GM19025 (cell line): ENCODE data around the gene ZNF557.

Source experiments
- ATAC-seq: cut with Tn5 transposase; IDR thresholded peaks from one replicate; pipeline ENCODE4 v1.9.1; 2021; ENCODE audit warnings: mild to moderate bottlenecking, low read depth, moderate library complexity; ENCODE audit not compliant: unreplicated experiment

Gene ZNF557

DNA sequence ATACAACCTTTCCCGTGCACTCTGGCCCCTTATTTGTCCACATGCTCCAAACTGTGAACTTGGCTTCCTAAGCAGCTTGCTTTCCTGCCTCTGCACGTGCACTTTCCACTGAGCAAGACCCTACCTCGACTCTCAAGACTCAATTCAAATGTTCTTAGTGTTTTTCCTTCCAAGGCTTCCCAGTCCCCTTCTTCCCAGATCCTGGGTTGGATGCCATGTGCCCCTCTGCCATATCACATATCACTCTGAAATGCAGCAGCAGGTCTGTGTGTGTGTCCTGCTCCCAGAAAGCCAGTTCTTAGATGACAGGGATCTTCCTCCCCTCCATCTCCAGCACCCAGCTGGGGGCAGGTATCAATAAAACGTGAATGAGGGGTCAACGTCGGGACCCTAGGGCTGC is 3.0 kb downstream of the ZNF557 start:
- ATAC-seq: no peak

GRCh38 chr19:7074705-7075282 is 5.3 kb downstream of the ZNF557 start:
- ATAC-seq: no peak

- no peak for ATAC-seq
These were observed 6.6 kb downstream of the ZNF557 start for GRCh38 chr19:7076151-7076550.

DNA sequence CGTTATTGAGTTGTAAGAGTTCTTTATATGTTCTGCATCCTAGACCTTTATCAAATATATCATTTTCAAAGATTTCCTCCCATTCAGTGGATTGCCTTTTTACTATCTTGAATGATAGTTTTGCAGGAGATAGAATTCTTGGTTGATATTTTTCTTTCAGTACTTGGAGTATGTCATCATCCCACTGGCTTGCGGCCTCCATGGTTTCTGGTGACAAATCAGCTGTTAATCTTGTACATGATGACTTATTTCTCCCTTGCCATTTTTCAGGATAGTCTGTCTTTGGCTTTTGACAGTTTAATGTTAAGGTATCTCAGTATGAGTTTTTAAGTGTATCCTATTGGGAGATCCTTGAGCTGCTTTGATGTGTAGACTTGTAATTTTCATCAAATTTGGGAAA is 8.5 kb downstream of the ZNF557 start:
- no peak for ATAC-seq

GRCh38 chr19:7083076-7083956 is 13.8 kb downstream of the ZNF557 start:
- ATAC-seq: no peak

DNA sequence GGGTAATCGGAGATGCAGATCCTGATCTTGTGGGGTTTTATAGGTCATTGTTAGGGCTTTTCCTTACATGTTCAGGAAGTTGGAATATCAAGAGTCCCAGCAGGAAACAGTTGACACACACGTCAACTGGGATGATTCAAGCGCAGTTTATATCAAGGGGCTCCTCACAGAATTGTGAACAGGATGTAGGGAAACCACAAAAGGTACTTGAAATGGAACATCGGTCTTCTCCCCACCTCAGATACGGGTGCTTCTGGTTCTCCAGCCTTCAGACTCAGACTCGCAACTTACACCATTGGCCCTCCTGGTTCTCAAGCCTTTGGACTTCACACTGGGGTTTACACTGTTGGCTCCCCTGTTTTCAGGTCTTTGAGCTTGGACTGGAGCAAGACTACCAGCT is 19.5 kb downstream of the ZNF557 start:
- ATAC-seq: no peak

GRCh38 chr19:7098096-7098495 is 28.6 kb downstream of the ZNF557 start:
- ATAC-seq: no peak

DNA sequence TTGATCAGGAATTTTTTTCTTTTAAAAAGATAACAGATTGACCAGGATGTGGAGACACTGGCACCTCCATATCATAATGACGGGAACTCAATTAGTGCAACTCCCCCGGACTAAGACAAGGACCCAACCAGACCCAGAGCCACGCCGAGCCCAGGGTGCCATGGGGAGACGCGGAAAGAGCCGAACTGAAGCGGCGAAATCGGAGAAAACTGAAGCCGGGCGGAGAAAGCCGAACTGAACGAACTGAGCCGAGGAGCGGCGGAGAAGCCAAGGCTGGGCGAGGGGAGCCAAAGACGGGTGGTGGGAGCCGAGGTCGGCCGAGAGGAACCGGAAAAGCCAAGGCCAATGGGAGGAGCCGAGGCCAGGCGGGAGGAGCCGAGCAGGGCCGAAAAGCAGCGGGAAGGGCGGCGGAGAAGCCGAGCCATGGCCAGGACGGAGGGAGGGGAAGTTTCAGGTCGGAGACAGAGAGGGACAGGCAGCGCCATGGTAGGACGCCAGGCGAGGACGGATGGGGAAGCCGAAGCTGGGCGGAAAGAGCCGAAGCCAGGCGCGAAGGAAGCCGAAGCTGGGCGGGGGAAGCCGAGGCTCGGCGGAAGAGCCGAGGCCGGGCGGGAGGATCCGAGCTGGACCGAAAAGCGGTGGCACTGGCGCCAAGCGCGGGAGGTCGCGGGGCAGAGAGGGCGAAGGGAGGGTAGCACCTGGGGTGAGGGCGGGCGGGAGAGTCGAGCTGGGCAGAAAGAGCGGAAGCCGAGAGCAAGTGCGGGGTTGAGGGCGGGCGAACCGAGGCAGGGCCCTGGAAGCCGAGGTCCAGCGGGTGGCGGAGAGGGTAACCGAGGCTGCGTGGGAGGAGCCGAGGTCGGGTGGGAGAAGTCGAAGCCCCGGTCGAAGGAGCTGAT is 29.4 kb downstream of the ZNF557 start:
- ATAC-seq: peak; percentile 86

DNA sequence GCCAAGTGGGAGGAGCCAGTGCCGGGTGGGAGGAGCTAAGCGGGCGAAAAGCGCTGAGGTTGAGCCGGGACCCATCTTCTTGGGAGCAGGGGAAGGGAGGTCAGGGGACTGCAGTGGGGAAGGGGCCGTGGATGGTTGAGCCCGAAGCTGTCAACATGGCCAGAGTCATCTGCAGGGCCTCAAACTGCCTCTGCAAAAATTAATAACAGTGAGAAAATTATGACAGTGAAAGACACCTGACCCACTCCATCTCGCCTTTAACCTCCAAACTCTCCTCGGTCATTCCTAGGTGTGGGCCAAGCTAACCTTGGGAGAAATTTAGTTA is 30.1 kb downstream of the ZNF557 start:
- ATAC-seq: no peak

GRCh38 chr19:7101498-7102253 is 32.2 kb downstream of the ZNF557 start:
- no peak for ATAC-seq

DNA sequence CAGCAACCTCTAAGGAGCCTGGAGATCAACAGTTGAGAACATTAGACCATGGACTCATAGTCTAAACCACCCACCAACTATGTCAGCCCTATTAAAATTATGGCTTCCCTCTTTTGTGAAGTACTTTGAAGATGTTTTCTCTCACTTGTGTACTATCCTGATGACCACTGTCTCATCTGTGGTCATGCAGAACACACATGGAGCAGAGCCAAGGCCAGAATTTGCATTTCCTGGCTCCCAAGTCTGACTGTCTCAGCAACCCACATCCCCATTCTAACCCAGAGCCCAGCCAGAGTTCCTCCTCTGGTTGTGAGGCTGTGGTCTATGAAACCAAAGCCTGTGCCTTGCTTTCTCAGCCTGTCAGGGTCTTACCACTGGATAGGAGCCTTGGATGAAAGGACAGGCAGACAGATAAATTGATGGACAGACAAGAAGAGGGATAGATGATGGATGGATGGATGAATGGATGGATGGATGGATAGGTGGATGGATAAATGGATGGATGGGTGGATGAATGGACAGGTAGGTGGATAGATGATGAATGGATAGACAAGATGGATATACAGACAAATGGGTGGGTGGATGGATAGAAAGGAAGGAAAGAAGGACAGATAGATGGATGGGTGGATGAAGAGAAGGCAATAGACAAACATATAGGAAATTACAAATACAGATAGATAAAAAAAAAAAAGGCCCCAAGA is 35.4 kb downstream of the ZNF557 start:
- no peak for ATAC-seq

- ATAC-seq: no peak
These were observed 37.5 kb downstream of the ZNF557 start for GRCh38 chr19:7106711-7107657.

GRCh38 chr19:7109678-7110289 is 40.3 kb downstream of the ZNF557 start:
- ATAC-seq: no peak

GRCh38 chr19:7112675-7113074 is 43.2 kb downstream of the ZNF557 start:
- ATAC-seq: no peak

- no peak for ATAC-seq
These were observed 43.7 kb downstream of the ZNF557 start for GRCh38 chr19:7113233-7113632.

DNA sequence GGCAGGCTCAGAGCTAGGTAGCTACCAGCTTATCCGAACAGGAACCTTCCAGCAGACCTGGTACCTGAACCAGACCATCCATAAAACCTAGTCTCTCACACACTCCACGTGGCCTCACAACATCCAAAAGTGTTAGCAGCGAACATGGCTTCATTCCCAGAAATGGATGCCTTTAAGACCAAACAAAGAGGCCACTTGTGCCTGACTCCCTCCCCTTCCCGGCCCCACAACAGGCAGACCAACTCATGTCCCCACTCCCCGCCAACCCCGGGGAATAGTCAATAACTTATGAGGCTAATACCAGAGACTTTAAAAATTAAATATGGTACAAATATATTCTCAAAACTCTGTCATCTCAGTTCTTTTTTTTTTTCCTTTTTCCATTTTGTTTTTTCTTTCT is 46.2 kb downstream of the ZNF557 start:
- ATAC-seq: no peak

DNA sequence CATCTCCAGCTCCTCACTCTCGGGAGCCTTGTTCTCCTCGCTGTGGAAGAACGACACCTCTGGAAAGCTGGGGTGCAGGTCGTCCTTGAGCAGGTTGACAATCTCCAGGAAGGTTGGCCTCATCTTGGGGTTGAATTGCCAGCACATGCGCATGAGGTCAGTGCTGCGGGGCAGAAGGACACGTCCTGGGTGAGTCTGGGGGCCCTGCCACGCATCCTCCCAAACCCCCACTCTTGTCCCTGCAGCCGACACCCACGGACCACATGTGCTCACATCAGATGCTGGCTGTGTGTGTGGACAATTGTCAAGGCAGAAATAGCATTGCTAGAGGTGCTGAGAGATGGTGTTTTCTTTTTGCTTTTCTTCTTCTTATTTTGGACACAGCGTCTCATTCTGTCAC is 47.7 kb downstream of the ZNF557 start:
- no peak for ATAC-seq

DNA sequence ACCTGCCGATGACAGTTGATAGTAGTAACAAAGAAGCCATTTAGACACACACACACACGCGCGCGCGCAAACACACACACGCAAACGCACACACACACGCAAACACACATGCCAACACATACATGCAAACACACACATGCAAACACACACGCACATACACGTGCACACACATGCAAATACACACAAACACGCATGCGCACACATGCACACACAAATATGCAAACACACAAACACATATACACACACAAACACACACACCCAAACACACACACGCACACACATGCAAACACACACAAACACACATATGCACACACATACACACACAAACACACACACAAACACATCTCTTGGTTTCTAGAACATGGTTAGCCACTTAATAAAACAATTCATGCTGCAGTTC is 50.1 kb downstream of the ZNF557 start:
- no peak for ATAC-seq

- ATAC-seq: no peak
These were observed 51.0 kb downstream of the ZNF557 start for GRCh38 chr19:7120499-7120898.
